Brain microvascular endothelial cell (primary cell): ENCODE results near the gene PEX14.

Source experiments
- DNase-seq: peaks from one replicate; pipeline ENCODE4 v3.0.0-alpha.2; 2020
- H3K27ac ChIP-seq: fragments of 250-450 bp; sonication (Bioruptor Pico); 2 replicates; pipeline ENCODE4 v1.5.1; 2020; ENCODE audit warnings: mild to moderate bottlenecking, moderate library complexity
- H3K27me3 ChIP-seq: fragments of 250-450 bp; sonication (Bioruptor Pico); replicated peaks from 2 replicates; pipeline ENCODE4 v1.5.1; 2020; ENCODE audit warnings: mild to moderate bottlenecking
- H3K36me3 ChIP-seq: fragments of 250-450 bp; sonication (Bioruptor Pico); replicated peaks from 2 replicates; pipeline ENCODE4 v1.5.1; 2020; ENCODE audit warnings: mild to moderate bottlenecking
- H3K4me3 ChIP-seq: 2 replicates; pipeline ENCODE4 v1.5.1; 2011; ENCODE audit warnings: low read depth, mild to moderate bottlenecking, control low read depth, low read length, moderate library complexity
- CTCF ChIP-seq: IDR thresholded peaks from 2 replicates; pipeline ENCODE4 v1.5.1; 2011; ENCODE audit warnings: low read depth, mild to moderate bottlenecking, moderate library complexity, low read length, control low read depth, inconsistent platforms; ENCODE audit errors: missing control alignments
- in situ Hi-C: cut with HindIII; loops from 2 replicates; pipeline ENCODE4 v1.10.0; 2017; ENCODE audit warnings: low sequenced_read_pairs, low pct_ligation_motif_present

Gene PEX14

GRCh38 chr1:10522322-10522860, 47.6 kb downstream of the PEX14 start:
- in situ Hi-C loops: no loop called here
- no peak for DNase-seq
- no peak overlapping the region for H3K27ac ChIP-seq
- TF ChIP-seq CTCF: no peak
- no peak overlapping the region for H3K4me3 ChIP-seq
- no peaks in the 10 kb centered on the region for H3K27me3 ChIP-seq
- no peaks in the 10 kb centered on the region for H3K36me3 ChIP-seq

- Histone ChIP-seq H3K27me3 (no peaks in the 10 kb centered on the region), H3K36me3 (no peaks in the 10 kb centered on the region), H3K4me3 (no peak overlapping the region), H3K27ac (no peak overlapping the region)
- in situ Hi-C loops: no loop called here
- DNase-seq: no peak
- TF ChIP-seq CTCF: no peak
Measured at GRCh38 chr1:10525208-10525607, 50.5 kb downstream of the PEX14 start.

- in situ Hi-C loops: no loop called here
- peak; percentile 81 for DNase-seq
- no peak for TF ChIP-seq CTCF
- H3K4me3 ChIP-seq: no peak overlapping the region
- no peaks in the 10 kb centered on the region for H3K27me3 ChIP-seq
- peak overlapping the region; percentile 48 for H3K27ac ChIP-seq
- H3K36me3 ChIP-seq: no peaks in the 10 kb centered on the region
Measured at GRCh38 chr1:10528066-10529014, 53.6 kb downstream of the PEX14 start.

GRCh38 chr1:10529091-10529490, 54.3 kb downstream of the PEX14 start:
- Histone ChIP-seq H3K36me3 (no peaks in the 10 kb centered on the region), H3K4me3 (no peak overlapping the region), H3K27me3 (no peaks in the 10 kb centered on the region), H3K27ac (peak overlapping the region; percentile 48)
- in situ Hi-C loops: no loop called here
- no peak for TF ChIP-seq CTCF
- no peak for DNase-seq

GRCh38 chr1:10529765-10530164, 55.0 kb downstream of the PEX14 start:
- Histone ChIP-seq H3K27ac (no peak overlapping the region), H3K4me3 (no peak overlapping the region), H3K27me3 (no peaks in the 10 kb centered on the region), H3K36me3 (no peaks in the 10 kb centered on the region)
- TF ChIP-seq CTCF: no peak
- in situ Hi-C loops: no loop called here
- no peak for DNase-seq
